DOHH2 (cell line): ENCODE data around the gene ZFAND2A.

Experiments
- EZH2phosphoT487 ChIP-seq: fragments of 200-600 bp; sonication (generic); IDR thresholded peaks from 2 replicates; pipeline ENCODE4 v1.6.1; 2017; ENCODE audit warnings: borderline replicate concordance, mild to moderate bottlenecking, antibody characterized with exemption, low read length, moderate library complexity, mixed read lengths
- TF ChIP-seq, protein P1 (sequence below): fragments of 200-600 bp; sonication (generic); IDR thresholded peaks from one replicate; pipeline ENCODE4 v1.5.1; 2014; ENCODE audit warnings: antibody characterized with exemption, mild to moderate bottlenecking, low read depth, low read length; ENCODE audit not compliant: poor library complexity, severe bottlenecking

DNA sequence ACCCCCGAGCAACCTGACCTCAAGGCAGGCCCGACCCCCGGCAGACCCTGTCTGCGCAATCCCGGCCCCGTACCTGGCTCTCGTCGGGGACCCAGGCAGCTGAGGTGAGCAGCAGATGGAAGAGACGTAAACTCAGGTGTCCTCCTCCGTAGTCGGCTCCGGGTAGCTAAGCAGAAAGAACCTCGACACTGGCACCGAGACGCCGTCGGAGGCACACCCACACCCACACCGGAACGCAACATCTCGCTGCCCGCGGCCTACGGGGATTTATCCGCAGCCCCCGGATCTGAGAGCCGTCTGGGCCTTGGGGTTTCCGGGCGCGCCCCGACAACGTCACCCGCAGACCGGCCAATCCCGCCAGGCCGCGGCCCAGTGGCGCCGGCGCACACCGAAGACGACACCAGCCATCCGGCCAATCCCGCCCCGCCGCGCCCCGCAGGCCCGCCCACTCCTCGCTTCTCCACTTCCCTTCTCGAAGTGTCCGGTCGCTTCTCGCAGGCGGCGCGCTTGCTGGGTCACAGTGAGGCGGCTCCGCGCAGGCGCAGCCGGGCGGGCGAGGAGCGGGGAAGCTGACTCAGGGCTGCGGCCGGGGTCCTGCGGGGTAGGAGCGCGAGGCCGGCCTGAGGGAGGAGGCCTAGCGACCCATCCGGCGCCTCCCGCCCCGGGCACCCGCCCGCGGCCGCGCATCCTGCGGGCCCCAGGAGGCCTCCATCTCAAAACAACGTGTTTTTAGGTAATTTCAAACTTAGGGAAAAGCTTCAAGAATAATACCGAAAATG is at the start of gene ZFAND2A:
- TF ChIP-seq, protein P1, sequence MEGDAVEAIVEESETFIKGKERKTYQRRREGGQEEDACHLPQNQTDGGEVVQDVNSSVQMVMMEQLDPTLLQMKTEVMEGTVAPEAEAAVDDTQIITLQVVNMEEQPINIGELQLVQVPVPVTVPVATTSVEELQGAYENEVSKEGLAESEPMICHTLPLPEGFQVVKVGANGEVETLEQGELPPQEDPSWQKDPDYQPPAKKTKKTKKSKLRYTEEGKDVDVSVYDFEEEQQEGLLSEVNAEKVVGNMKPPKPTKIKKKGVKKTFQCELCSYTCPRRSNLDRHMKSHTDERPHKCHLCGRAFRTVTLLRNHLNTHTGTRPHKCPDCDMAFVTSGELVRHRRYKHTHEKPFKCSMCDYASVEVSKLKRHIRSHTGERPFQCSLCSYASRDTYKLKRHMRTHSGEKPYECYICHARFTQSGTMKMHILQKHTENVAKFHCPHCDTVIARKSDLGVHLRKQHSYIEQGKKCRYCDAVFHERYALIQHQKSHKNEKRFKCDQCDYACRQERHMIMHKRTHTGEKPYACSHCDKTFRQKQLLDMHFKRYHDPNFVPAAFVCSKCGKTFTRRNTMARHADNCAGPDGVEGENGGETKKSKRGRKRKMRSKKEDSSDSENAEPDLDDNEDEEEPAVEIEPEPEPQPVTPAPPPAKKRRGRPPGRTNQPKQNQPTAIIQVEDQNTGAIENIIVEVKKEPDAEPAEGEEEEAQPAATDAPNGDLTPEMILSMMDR, result no peak
- no peak for TF ChIP-seq EZH2phosphoT487
